22Rv1 (cell line): ENCODE data around the gene G6PC1.

Experiments
- ZFX ChIP-seq: fragments of 450-650 bp; IDR thresholded peaks from 2 replicates; pipeline ENCODE4 v1.6.1; 2017; ENCODE audit warnings: antibody characterized with exemption, borderline replicate concordance
- TF ChIP-seq, protein P1 (sequence below): fragments of 450-650 bp; IDR thresholded peaks from 2 replicates; pipeline ENCODE4 v1.5.1; 2017; ENCODE audit warnings: mild to moderate bottlenecking

- TF ChIP-seq, protein P1, sequence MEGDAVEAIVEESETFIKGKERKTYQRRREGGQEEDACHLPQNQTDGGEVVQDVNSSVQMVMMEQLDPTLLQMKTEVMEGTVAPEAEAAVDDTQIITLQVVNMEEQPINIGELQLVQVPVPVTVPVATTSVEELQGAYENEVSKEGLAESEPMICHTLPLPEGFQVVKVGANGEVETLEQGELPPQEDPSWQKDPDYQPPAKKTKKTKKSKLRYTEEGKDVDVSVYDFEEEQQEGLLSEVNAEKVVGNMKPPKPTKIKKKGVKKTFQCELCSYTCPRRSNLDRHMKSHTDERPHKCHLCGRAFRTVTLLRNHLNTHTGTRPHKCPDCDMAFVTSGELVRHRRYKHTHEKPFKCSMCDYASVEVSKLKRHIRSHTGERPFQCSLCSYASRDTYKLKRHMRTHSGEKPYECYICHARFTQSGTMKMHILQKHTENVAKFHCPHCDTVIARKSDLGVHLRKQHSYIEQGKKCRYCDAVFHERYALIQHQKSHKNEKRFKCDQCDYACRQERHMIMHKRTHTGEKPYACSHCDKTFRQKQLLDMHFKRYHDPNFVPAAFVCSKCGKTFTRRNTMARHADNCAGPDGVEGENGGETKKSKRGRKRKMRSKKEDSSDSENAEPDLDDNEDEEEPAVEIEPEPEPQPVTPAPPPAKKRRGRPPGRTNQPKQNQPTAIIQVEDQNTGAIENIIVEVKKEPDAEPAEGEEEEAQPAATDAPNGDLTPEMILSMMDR, result no peak
- no peak for TF ChIP-seq ZFX
Measured at GRCh38 chr17:42855048-42855596, 45.5 kb upstream of the G6PC1 start.
